Measurements from ENCODE around the gene SLC38A3. TPM values are rescaled to one million over a fixed set of nuclear protein-coding genes. Genes with fewer than 3 reads are reported as not detected.

SLC38A3 gene
- total and polyA plus RNA-seq, 12 donors = 0.05 to 48.8 (median 0.28) TPM; not detected in 2

DNA sequence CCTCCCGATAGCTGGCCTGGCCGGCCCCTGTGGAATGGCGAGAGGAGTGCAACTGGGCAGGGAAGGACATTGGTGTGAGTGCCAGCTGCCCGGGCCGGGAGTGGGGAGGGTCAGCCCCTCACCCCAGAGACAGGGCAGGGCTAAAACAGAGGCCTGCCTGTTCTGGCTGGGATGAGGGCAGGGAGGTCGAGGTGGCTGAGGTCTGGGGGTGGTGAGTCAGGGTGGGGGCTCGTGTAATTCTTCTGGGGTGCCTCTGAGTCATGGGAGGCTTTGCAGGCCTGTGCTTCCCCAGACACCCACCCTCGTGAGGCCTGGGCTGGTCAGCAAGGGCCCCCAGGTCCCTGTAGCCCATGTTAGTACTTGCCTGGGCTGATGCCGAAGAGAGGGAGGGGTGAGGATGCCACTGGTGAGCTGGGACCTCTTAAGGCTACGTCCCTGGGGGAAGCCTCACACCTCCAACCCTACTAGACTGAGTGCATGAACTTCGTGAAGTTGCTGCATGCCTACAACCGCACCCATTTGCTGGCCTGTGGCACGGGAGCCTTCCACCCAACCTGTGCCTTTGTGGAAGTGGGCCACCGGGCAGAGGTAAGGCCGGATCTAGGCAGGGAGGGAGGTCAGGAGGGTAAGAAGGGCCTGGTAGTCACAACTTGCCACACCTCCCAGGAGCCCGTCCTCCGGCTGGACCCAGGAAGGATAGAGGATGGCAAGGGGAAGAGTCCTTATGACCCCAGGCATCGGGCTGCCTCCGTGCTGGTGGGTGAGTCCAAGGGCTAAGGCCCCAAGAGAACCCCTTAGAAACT is 65.6 kb downstream of the SLC38A3 start:
- no peak for TF ChIP-seq POLR2A (IDR thresholded peaks at IDR 0.05)
- TF ChIP-seq, protein P1, sequence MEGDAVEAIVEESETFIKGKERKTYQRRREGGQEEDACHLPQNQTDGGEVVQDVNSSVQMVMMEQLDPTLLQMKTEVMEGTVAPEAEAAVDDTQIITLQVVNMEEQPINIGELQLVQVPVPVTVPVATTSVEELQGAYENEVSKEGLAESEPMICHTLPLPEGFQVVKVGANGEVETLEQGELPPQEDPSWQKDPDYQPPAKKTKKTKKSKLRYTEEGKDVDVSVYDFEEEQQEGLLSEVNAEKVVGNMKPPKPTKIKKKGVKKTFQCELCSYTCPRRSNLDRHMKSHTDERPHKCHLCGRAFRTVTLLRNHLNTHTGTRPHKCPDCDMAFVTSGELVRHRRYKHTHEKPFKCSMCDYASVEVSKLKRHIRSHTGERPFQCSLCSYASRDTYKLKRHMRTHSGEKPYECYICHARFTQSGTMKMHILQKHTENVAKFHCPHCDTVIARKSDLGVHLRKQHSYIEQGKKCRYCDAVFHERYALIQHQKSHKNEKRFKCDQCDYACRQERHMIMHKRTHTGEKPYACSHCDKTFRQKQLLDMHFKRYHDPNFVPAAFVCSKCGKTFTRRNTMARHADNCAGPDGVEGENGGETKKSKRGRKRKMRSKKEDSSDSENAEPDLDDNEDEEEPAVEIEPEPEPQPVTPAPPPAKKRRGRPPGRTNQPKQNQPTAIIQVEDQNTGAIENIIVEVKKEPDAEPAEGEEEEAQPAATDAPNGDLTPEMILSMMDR (IDR thresholded peaks at IDR 0.05) = no peak
- Histone ChIP-seq H3K36me3 (replicated peaks in 1 of 2) (peaks cover 0 to 19% of the 10 kb centered on the region in 2 donors), H3K4me3 (peak overlapping the region in 2 of 4 donors; percentile 19 to 37), H3K9me3 (replicated peaks in 1 of 3) (no peaks in the 10 kb centered on the region), H3K27me3 (peaks cover 4% of the 10 kb centered on the region), H3K27ac (peak overlapping the region; percentile 70 to 97 (median 89)), H3K4me1 (replicated peaks in 1 of 2) (peaks cover 47 to 59% of the 10 kb centered on the region in 2 donors)
- 41 to 55% (median 48%) methylated on average over 15 to 19 of the region's 19 CpGs for WGBS, 4 donors
- intact Hi-C loops (cut with DNase I) = loop anchor here (5.0 to 10.0 kb wide), 4 partner anchors 38 to 146 kb away; partner anchors contain the start of gene HYAL2 (in 1 of the 2)
- DNase-seq = peak in 1 of 7 donors; percentile 50

MicroRNAs within 50 kb of the gene (microRNA counts, 767-probe panel; counts per million panel counts)
- microRNA hsa-miR-566 = 0 counts per million in 2 donors

Small RNAs within 50 kb of the gene (microRNA-seq; reads per million reads assigned to microRNA genes)
- gene MIR566 (0 reads per million in 3 donors), gene MIR5787 (0 reads per million in 3 donors)

Small RNAs within 50 kb of the gene (small RNA-seq; reads per million reads assigned to genes)
- 0 reads per million in 2 donors for gene MIR566
- gene MIR5787 = 0 reads per million in 2 donors

Other genes starting within 250 kb of the SLC38A3 start
- gene RBM5, start 116.4 kb upstream of the SLC38A3 start, total RNA-seq = 100 to 1,000 TPM in 7 of 9 donors, 10 to 100 TPM in 2; 51.9 to 224 (median 118) TPM
- 100 to 1,000 TPM; 108 to 152 (median 110) TPM for gene RBM5, start 116.4 kb upstream of the SLC38A3 start, polyA plus RNA-seq
- gene SEMA3F, start 49.9 kb upstream of the SLC38A3 start, total RNA-seq = 10 to 100 TPM in 6 of 9 donors, 1 to 10 TPM in 3; 1.6 to 21.1 (median 13.3) TPM
- gene SEMA3F, start 49.9 kb upstream of the SLC38A3 start, polyA plus RNA-seq = 10 to 100 TPM in 2 of 3 donors, 1 to 10 TPM in 1; 7.3 to 16.7 (median 14.5) TPM
- gene GNAT1, start 13.7 kb upstream of the SLC38A3 start, total RNA-seq = not detected
- gene GNAT1, start 13.7 kb upstream of the SLC38A3 start, polyA plus RNA-seq = not detected
- 100 to 1,000 TPM; 109 to 275 (median 202) TPM for gene GNAI2, start 30.9 kb downstream of the SLC38A3 start, total RNA-seq
- 100 to 1,000 TPM; 133 to 163 (median 157) TPM for gene GNAI2, start 30.9 kb downstream of the SLC38A3 start, polyA plus RNA-seq
- 100 to 1,000 TPM in 7 of 9 donors, 10 to 100 TPM in 1, 1 to 10 TPM in 1; 6.0 to 468 (median 217) TPM for gene SEMA3B, start 63.9 kb downstream of the SLC38A3 start, total RNA-seq
- gene SEMA3B, start 63.9 kb downstream of the SLC38A3 start, polyA plus RNA-seq = 100 to 1,000 TPM; 159 to 496 (median 451) TPM
- gene LSMEM2, start 73.8 kb downstream of the SLC38A3 start, total RNA-seq = under 1 TPM in 4 of 9 donors, not detected in 5; 0.11 to 0.76 (median 0.48) TPM
- under 1 TPM; 0.09 to 0.64 (median 0.47) TPM for gene LSMEM2, start 73.8 kb downstream of the SLC38A3 start, polyA plus RNA-seq
- 10 to 100 TPM; 31.6 to 96.3 (median 52.8) TPM for gene IFRD2, start 87.2 kb downstream of the SLC38A3 start, total RNA-seq
- gene IFRD2, start 87.2 kb downstream of the SLC38A3 start, polyA plus RNA-seq = 100 to 1,000 TPM in 2 of 3 donors, 10 to 100 TPM in 1; 55.9 to 182 (median 144) TPM
- 1 to 10 TPM; 1.7 to 5.4 (median 3.5) TPM for gene HYAL3, start 94.1 kb downstream of the SLC38A3 start, total RNA-seq
- 1 to 10 TPM; 2.5 to 6.8 (median 3.2) TPM for gene HYAL3, start 94.1 kb downstream of the SLC38A3 start, polyA plus RNA-seq
- gene NAA80, start 94.1 kb downstream of the SLC38A3 start, total RNA-seq = 10 to 100 TPM in 6 of 9 donors, 1 to 10 TPM in 3; 5.2 to 17.9 (median 10.4) TPM
- 10 to 100 TPM in 2 of 3 donors, 1 to 10 TPM in 1; 6.0 to 19.8 (median 14.0) TPM for gene NAA80, start 94.1 kb downstream of the SLC38A3 start, polyA plus RNA-seq
- gene HYAL1, start 98.3 kb downstream of the SLC38A3 start, total RNA-seq = 10 to 100 TPM in 8 of 9 donors, 1 to 10 TPM in 1; 3.2 to 50.5 (median 35.6) TPM
- 10 to 100 TPM in 2 of 3 donors, 1 to 10 TPM in 1; 9.7 to 50.1 (median 16.5) TPM for gene HYAL1, start 98.3 kb downstream of the SLC38A3 start, polyA plus RNA-seq
- 100 to 1,000 TPM in 4 of 9 donors, 10 to 100 TPM in 5; 62.9 to 186 (median 96.7) TPM for gene HYAL2, start 117.5 kb downstream of the SLC38A3 start, total RNA-seq
- 100 to 1,000 TPM in 2 of 3 donors, 10 to 100 TPM in 1; 28.0 to 147 (median 109) TPM for gene HYAL2, start 117.5 kb downstream of the SLC38A3 start, polyA plus RNA-seq
- gene TUSC2, start 123.0 kb downstream of the SLC38A3 start, total RNA-seq = 10 to 100 TPM; 29.0 to 64.3 (median 34.8) TPM
- 10 to 100 TPM; 28.8 to 35.5 (median 31.9) TPM for gene TUSC2, start 123.0 kb downstream of the SLC38A3 start, polyA plus RNA-seq
- gene RASSF1, start 135.6 kb downstream of the SLC38A3 start, total RNA-seq = 10 to 100 TPM in 8 of 9 donors, 1 to 10 TPM in 1; 9.8 to 27.4 (median 14.7) TPM
- 10 to 100 TPM in 2 of 3 donors, 1 to 10 TPM in 1; 9.6 to 26.4 (median 23.5) TPM for gene RASSF1, start 135.6 kb downstream of the SLC38A3 start, polyA plus RNA-seq
- under 1 TPM in 6 of 9 donors, not detected in 3; 0.11 to 0.67 (median 0.40) TPM for gene ZMYND10, start 140.5 kb downstream of the SLC38A3 start, total RNA-seq
- 1 to 10 TPM in 2 of 3 donors, not detected in 1; 1.2 to 1.9 TPM for gene ZMYND10, start 140.5 kb downstream of the SLC38A3 start, polyA plus RNA-seq
- gene NPRL2, start 145.5 kb downstream of the SLC38A3 start, total RNA-seq = 10 to 100 TPM; 16.9 to 36.2 (median 23.0) TPM
- gene NPRL2, start 145.5 kb downstream of the SLC38A3 start, polyA plus RNA-seq = 10 to 100 TPM; 27.5 to 57.9 (median 45.3) TPM
- gene CYB561D2, start 145.6 kb downstream of the SLC38A3 start, total RNA-seq = 10 to 100 TPM; 14.0 to 39.9 (median 29.2) TPM
- gene CYB561D2, start 145.6 kb downstream of the SLC38A3 start, polyA plus RNA-seq = 10 to 100 TPM; 13.7 to 26.9 (median 16.8) TPM
- gene TMEM115, start 154.2 kb downstream of the SLC38A3 start, total RNA-seq = 10 to 100 TPM; 48.9 to 88.5 (median 63.6) TPM
- gene TMEM115, start 154.2 kb downstream of the SLC38A3 start, polyA plus RNA-seq = 10 to 100 TPM; 23.6 to 36.6 (median 34.5) TPM